8988T (cell line): ENCODE data around the gene ERP29.

Experiments used
- DNase-seq: peaks from one replicate; pipeline ENCODE4 v3.0.0; 2011

Gene ERP29

GRCh38 chr12:112049351-112049750, 36.1 kb downstream of the ERP29 start:
- no peak for DNase-seq

GRCh38 chr12:112061137-112061536, 47.9 kb downstream of the ERP29 start:
- DNase-seq = no peak

- DNase-seq = no peak
Measured at GRCh38 chr12:112063273-112063672, 50.0 kb downstream of the ERP29 start.

- DNase-seq = no peak
Measured at GRCh38 chr12:112066566-112066965, 53.3 kb downstream of the ERP29 start.
